Measurements from ENCODE around the gene SRSF11. TPM values are rescaled to one million over a fixed set of nuclear protein-coding genes. Genes with fewer than 3 reads are reported as not detected.
A peak's percentile ranks its signal among the peaks of the same experiment; 100 is the strongest.

Gene SRSF11
- total RNA-seq, 3 donors from 2014 or later (not counting 1 experiment from before 2014, with no cell fraction given), result 347 to 374 (median 359) TPM

DNA sequence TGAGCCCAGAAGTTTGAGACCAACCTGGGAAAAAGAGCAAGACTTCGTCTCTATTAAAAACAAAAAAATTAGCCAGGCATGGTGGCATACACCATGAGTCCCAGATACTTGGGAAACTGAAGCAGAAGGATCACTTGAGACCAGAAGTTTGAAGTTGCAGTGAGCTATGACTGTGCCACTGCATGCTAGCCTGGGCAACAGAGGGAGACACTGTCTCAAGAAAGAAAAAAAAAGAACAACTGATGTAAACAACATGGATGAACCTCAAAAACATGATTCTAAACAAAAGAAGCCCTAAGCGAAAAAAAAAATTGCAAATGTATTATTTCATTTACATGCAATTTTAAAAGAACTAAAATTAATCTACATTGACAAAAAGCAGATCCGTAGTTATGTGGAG is 24.8 kb upstream of the SRSF11 start:
- Mint-ChIP-seq H3K4me1 (peaks cover 5 to 16% of the 10 kb centered on the region in 2 donors), H3K27ac (no peak overlapping the region), H3K9me3 (no peaks in the 10 kb centered on the region), H3K4me3 (no peak overlapping the region), H3K36me3 (no peaks in the 10 kb centered on the region), H3K27me3 (ENCODE audit: low read depth in 2 of 2) (no peaks in the 10 kb centered on the region)
- Histone ChIP-seq H3K36me3 (ENCODE audit: control insufficient read depth, insufficient read depth, low read length) (no peaks in the 10 kb centered on the region), H3K4me3 (ENCODE audit: low read length) (no peak overlapping the region), H3K4me1 (ENCODE audit: control insufficient read depth, insufficient read depth, low read length) (no peaks in the 10 kb centered on the region), H3K9me3 (ENCODE audit: control insufficient read depth, insufficient read depth, low read length) (no peaks in the 10 kb centered on the region), H3K27ac (ENCODE audit: low read length) (no peak overlapping the region), H3K27me3 (ENCODE audit: control insufficient read depth, insufficient read depth, low read length) (no peaks in the 10 kb centered on the region)
- 89% methylated on average over 1 of the region's 3 CpGs for WGBS (ENCODE audit: insufficient coverage)
- ATAC-seq, result no peak
- intact Hi-C loops (cut with micrococcal nuclease), result no loop called here
- TF ChIP-seq, protein P1, sequence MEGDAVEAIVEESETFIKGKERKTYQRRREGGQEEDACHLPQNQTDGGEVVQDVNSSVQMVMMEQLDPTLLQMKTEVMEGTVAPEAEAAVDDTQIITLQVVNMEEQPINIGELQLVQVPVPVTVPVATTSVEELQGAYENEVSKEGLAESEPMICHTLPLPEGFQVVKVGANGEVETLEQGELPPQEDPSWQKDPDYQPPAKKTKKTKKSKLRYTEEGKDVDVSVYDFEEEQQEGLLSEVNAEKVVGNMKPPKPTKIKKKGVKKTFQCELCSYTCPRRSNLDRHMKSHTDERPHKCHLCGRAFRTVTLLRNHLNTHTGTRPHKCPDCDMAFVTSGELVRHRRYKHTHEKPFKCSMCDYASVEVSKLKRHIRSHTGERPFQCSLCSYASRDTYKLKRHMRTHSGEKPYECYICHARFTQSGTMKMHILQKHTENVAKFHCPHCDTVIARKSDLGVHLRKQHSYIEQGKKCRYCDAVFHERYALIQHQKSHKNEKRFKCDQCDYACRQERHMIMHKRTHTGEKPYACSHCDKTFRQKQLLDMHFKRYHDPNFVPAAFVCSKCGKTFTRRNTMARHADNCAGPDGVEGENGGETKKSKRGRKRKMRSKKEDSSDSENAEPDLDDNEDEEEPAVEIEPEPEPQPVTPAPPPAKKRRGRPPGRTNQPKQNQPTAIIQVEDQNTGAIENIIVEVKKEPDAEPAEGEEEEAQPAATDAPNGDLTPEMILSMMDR (IDR thresholded peaks at IDR 0.05), result no peak
- DNase-seq, result no peak

DNA sequence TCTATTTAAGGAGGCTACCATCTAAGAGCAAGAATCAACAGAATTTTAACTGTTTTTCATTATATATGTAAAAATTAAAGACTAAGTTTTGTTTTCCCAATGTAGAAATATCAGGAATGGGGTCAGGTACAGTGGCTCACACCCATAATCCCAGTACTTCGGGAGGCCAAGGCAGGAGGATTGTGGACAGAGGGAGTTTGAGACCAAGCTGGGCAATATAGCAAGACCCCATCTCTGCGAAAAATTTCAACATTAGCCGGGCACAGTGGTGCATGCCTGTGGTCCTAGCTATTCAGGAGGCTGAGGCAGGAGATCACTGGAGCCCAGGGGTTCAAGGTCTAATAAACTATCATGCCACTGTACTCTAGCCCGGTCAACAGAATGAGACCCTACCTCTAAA is 21.1 kb upstream of the SRSF11 start:
- Mint-ChIP-seq H3K9me3 (no peaks in the 10 kb centered on the region), H3K36me3 (no peaks in the 10 kb centered on the region), H3K4me3 (no peak overlapping the region), H3K27me3 (ENCODE audit: low read depth in 2 of 2) (no peaks in the 10 kb centered on the region), H3K4me1 (peaks cover 18 to 38% of the 10 kb centered on the region in 2 donors), H3K27ac (no peak overlapping the region)
- Histone ChIP-seq H3K36me3 (ENCODE audit: control insufficient read depth, insufficient read depth, low read length) (no peaks in the 10 kb centered on the region), H3K4me1 (ENCODE audit: control insufficient read depth, insufficient read depth, low read length) (peaks cover 7% of the 10 kb centered on the region), H3K9me3 (ENCODE audit: control insufficient read depth, insufficient read depth, low read length) (no peaks in the 10 kb centered on the region), H3K27ac (ENCODE audit: low read length) (no peak overlapping the region), H3K27me3 (ENCODE audit: control insufficient read depth, insufficient read depth, low read length) (no peaks in the 10 kb centered on the region), H3K4me3 (ENCODE audit: low read length) (no peak overlapping the region)
- DNase-seq, result no peak
- TF ChIP-seq, protein P1 (IDR thresholded peaks at IDR 0.05), result no peak
- ATAC-seq, result no peak
- 97% methylated on average over 3 of the region's 4 CpGs for WGBS (ENCODE audit: insufficient coverage)
- intact Hi-C loops (cut with micrococcal nuclease), result no loop called here

DNA sequence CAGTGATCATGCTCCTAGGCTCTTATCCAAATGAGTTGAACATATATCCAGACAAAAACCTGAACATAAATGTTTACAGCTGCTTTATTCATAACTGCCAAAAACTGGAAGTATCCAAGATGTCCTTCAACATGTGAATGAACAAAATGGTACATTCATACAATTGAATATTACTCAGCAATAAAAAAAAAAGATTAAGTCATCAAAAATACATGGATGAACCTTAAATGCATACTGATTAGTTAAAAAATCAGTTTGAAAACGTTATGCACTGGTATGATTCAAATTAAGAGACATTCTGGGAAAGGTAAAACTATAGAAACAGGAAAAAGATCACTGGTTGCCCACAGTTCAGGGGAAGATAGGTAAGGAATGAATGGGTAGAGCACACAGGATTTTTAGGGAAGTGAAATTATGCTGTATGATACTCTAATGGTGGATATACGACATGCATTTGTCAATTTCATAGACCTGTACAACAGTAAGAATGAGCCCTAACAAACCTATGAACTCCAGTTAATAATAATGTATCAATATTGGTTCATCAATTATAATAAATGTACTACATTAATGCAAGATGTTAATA is 18.9 kb upstream of the SRSF11 start:
- no peak overlapping the region for H3K4me3 Mint-ChIP-seq
- H3K4me1 Mint-ChIP-seq, result peaks cover 31 to 55% of the 10 kb centered on the region in 2 donors
- Histone ChIP-seq H3K27ac (ENCODE audit: low read length) (no peak overlapping the region), H3K27me3 (ENCODE audit: control insufficient read depth, insufficient read depth, low read length) (no peaks in the 10 kb centered on the region), H3K9me3 (ENCODE audit: control insufficient read depth, insufficient read depth, low read length) (no peaks in the 10 kb centered on the region), H3K4me3 (ENCODE audit: low read length) (no peak overlapping the region), H3K4me1 (ENCODE audit: control insufficient read depth, insufficient read depth, low read length) (peaks cover 13% of the 10 kb centered on the region), H3K36me3 (ENCODE audit: control insufficient read depth, insufficient read depth, low read length) (no peaks in the 10 kb centered on the region)
- DNase-seq, result no peak
- TF ChIP-seq, protein P1 (IDR thresholded peaks at IDR 0.05), result no peak
- H3K27ac Mint-ChIP-seq, result no peak overlapping the region
- H3K36me3 Mint-ChIP-seq, result no peaks in the 10 kb centered on the region
- H3K9me3 Mint-ChIP-seq, result no peaks in the 10 kb centered on the region
- no peak for ATAC-seq
- WGBS (ENCODE audit: insufficient coverage), result 19% methylated on average over 1 of the region's 2 CpGs
- intact Hi-C loops (cut with micrococcal nuclease), result no loop called here
- no peaks in the 10 kb centered on the region for H3K27me3 Mint-ChIP-seq (ENCODE audit: low read depth in 2 of 2)

DNA sequence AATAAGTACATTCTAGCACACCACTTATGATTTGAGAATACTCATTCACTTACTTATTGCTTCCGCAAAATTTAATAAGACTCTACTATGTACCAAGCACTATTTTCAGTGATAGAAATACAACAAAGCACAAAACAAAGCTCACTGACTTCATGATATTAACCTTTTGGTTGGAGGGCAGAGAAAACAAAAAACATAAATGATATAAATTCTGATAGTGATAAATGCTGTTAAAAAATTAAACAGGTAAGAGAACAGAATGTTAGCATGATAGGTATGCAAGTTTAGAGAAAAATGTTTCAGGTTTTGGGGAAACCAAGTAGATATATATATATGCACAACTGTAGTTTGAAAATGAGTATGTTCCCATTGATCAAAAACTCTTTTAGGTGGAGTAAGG is 17.0 kb upstream of the SRSF11 start:
- Mint-ChIP-seq H3K27ac (peak overlapping the region; percentile 98 to 99), H3K9me3 (no peaks in the 10 kb centered on the region)
- no peak overlapping the region for H3K4me3 ChIP-seq (ENCODE audit: low read length)

More for the DNA sequence above, 17.0 kb upstream of the SRSF11 start:
- H3K27me3 Mint-ChIP-seq (ENCODE audit: low read depth in 2 of 2), result no peaks in the 10 kb centered on the region
- peak overlapping the region; percentile 97 for H3K4me3 Mint-ChIP-seq
- TF ChIP-seq, protein P1 (IDR thresholded peaks at IDR 0.05), result no peak
- no peaks in the 10 kb centered on the region for H3K9me3 ChIP-seq (ENCODE audit: control insufficient read depth, insufficient read depth, low read length)
- 100% methylated on average over 1 of the region's 1 CpG for WGBS (ENCODE audit: insufficient coverage)
- no peaks in the 10 kb centered on the region for H3K36me3 ChIP-seq (ENCODE audit: control insufficient read depth, insufficient read depth, low read length)
- no peak for DNase-seq
- no peaks in the 10 kb centered on the region for H3K36me3 Mint-ChIP-seq
- H3K27ac ChIP-seq (ENCODE audit: low read length), result no peak overlapping the region
- no peak for ATAC-seq
- H3K4me1 ChIP-seq (ENCODE audit: control insufficient read depth, insufficient read depth, low read length), result peaks cover 21% of the 10 kb centered on the region
- peaks cover 42 to 55% of the 10 kb centered on the region in 2 donors for H3K4me1 Mint-ChIP-seq
- H3K27me3 ChIP-seq (ENCODE audit: control insufficient read depth, insufficient read depth, low read length), result no peaks in the 10 kb centered on the region
- intact Hi-C loops (cut with micrococcal nuclease), result no loop called here
